Ovary (tissue), 9 donors: ENCODE data around the gene STIM2. TPM values are rescaled to one million over a fixed set of nuclear protein-coding genes. Genes with fewer than 3 reads are reported as not detected.
A peak's percentile ranks its signal among the peaks of the same experiment; 100 is the strongest.

Experiments
- DNase-seq, 5 donors: peaks; one replicate each; pipeline ENCODE4 v3.0.0-alpha.2; 2019 to 2020
- H3K27ac ChIP-seq, 2 donors: fragments of 200-600 bp; one replicate each; pipeline versions ENCODE4 v1.5.1 to v1.8.0; 2019 to 2022
- H3K27me3 ChIP-seq: fragments of 200-600 bp; one replicate; pipeline ENCODE4 v1.8.0; 2022
- H3K36me3 ChIP-seq: fragments of 200-600 bp; sonication (generic); one replicate; pipeline ENCODE4 v1.5.1; 2019
- H3K4me1 ChIP-seq: one replicate; pipeline ENCODE4 v1.8.1; 2013; ENCODE audit warnings: mild to moderate bottlenecking, moderate library complexity; ENCODE audit not compliant: insufficient read depth
- H3K4me3 ChIP-seq: fragments of 200-600 bp; sonication (generic); one replicate; pipeline ENCODE4 v1.5.1; 2017
- H3K9me3 ChIP-seq, 2 donors: fragments of 200-600 bp in 1 of 2; sonication (generic) in 1 of 2; one replicate each; pipeline versions ENCODE4 v1.5.1 to v1.8.1; 2013 to 2019; ENCODE audit warnings: mild to moderate bottlenecking in 1 of 2, moderate library complexity in 1 of 2
- EP300 ChIP-seq: sonication (generic); formaldehyde crosslinking; IDR thresholded peaks from one replicate; pipeline ENCODE4 v1.6.1; 2017; ENCODE audit warnings: antibody characterized with exemption
- POLR2A ChIP-seq: fragments of 450-650 bp; IDR thresholded peaks from one replicate; pipeline ENCODE4 v1.6.1; 2017; ENCODE audit warnings: antibody characterized with exemption, mild to moderate bottlenecking, moderate library complexity
- whole genome bisulfite sequencing, 3 donors: extraction: QIAGEN DNeasy Blood & Tissue Kit in 1 of 3; methylation state at CpG; one replicate each; pipeline versions ENCODE4 v1.1.5 to v1.1.7; 2013 to 2017; 5-methylcytosine and 5-hydroxymethylcytosine counted together
- intact Hi-C, 4 donors: fragments of 100-400 bp; cut with DNase I; formaldehyde crosslinking; loops; one replicate each; pipeline versions ENCODE4 v1.11.0 to v1.15.1; 2022 to 2023
- polyA plus RNA-seq, 2 donors: library from polyadenylated mRNA; stranded (reverse); fragments of 200-250 nt in 1 of 2; fragments of 350-450 nt in 1 of 2; fragmentation: Illumina TruSeq in 1 of 2; extraction: RNeasy Lipid Tissue Mini Kit (QIAGEN cat#74804) in 1 of 2; gene quantifications; one replicate each; pipeline ENCODE4 v1.2.3, GENCODE V29; 2013 to 2014
- total RNA-seq, 7 donors: library from RNA; depleted of rRNA in 2 of 7; stranded (reverse); fragments of >200 nt in 2 of 7; fragmentation: NEBNext Ultra II Directional in 3 of 7; extraction: Animal tissue kit (Norgen Biotek cat#: 25700) in 3 of 7; gene quantifications; one replicate each; pipeline versions ENCODE4 v1.1.0 to v1.2.4, GENCODE V29; 2016 to 2023
- TF ChIP-seq, protein P1 (sequence below), 3 donors: fragments of 450-650 bp in 2 of 3; fragments of 200-600 bp in 1 of 3; IDR thresholded peaks; one replicate each; pipeline versions ENCODE4 v1.5.1 to v1.8.0; 2016 to 2022; ENCODE audit warnings: antibody characterized with exemption in 3 of 3, mild to moderate bottlenecking in 1 of 3
- donor health status: DM: no; HTN: no; CAD: no; lungs with moderate emphysema.
- donor health status: DM: no; HTN: no; CAD: no.
- donor health status: Bipolar disorder and iron deficiency.
- donor health status: DM: yes; HTN: yes; CAD: no.
- donor health status: DM: no; HTN: no; CAD: no.
- donor health status: DM: yes; HTN: yes; CAD: no.

Gene STIM2
- total and polyA plus RNA-seq, 9 donors = 24.0 to 47.9 (median 38.8) TPM

DNA sequence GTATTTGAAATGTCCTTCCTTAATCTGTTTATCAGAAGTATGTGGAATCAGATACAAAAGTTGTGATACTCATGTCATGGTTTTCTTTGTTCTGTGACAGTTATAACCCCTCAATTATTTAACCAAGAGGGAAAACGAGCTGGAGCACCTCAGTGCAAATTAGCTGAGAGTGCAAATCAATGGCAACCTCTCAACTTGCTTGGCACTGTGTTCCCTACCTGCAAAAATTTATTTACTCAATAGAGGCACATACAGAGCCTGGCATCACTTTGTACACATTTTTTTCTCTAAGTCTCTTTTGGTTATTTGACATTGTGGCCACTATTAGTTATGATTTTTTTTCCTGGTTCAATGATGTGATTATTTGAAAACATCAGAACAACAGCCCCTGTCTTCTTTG is 186.2 kb downstream of the STIM2 start:
- Histone ChIP-seq H3K9me3 (no peaks in the 10 kb centered on the region), H3K4me1 (no peaks in the 10 kb centered on the region), H3K36me3 (no peaks in the 10 kb centered on the region), H3K27ac (no peak overlapping the region), H3K4me3 (no peak overlapping the region), H3K27me3 (no peaks in the 10 kb centered on the region)
- DNase-seq = no peak
- no peak for TF ChIP-seq EP300
- TF ChIP-seq, protein P1, sequence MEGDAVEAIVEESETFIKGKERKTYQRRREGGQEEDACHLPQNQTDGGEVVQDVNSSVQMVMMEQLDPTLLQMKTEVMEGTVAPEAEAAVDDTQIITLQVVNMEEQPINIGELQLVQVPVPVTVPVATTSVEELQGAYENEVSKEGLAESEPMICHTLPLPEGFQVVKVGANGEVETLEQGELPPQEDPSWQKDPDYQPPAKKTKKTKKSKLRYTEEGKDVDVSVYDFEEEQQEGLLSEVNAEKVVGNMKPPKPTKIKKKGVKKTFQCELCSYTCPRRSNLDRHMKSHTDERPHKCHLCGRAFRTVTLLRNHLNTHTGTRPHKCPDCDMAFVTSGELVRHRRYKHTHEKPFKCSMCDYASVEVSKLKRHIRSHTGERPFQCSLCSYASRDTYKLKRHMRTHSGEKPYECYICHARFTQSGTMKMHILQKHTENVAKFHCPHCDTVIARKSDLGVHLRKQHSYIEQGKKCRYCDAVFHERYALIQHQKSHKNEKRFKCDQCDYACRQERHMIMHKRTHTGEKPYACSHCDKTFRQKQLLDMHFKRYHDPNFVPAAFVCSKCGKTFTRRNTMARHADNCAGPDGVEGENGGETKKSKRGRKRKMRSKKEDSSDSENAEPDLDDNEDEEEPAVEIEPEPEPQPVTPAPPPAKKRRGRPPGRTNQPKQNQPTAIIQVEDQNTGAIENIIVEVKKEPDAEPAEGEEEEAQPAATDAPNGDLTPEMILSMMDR (IDR thresholded peaks at IDR 0.05) = no peak
- TF ChIP-seq POLR2A = no peak
- WGBS, 3 donors = 28 to 36% (median 34%) methylated on average over 1 of the region's 1 CpG
- intact Hi-C loops = loop anchor here in 1 of 4 donors (10.0 kb wide), 1 partner anchor 438 kb away; no protein-coding TSS in a partner anchor

DNA sequence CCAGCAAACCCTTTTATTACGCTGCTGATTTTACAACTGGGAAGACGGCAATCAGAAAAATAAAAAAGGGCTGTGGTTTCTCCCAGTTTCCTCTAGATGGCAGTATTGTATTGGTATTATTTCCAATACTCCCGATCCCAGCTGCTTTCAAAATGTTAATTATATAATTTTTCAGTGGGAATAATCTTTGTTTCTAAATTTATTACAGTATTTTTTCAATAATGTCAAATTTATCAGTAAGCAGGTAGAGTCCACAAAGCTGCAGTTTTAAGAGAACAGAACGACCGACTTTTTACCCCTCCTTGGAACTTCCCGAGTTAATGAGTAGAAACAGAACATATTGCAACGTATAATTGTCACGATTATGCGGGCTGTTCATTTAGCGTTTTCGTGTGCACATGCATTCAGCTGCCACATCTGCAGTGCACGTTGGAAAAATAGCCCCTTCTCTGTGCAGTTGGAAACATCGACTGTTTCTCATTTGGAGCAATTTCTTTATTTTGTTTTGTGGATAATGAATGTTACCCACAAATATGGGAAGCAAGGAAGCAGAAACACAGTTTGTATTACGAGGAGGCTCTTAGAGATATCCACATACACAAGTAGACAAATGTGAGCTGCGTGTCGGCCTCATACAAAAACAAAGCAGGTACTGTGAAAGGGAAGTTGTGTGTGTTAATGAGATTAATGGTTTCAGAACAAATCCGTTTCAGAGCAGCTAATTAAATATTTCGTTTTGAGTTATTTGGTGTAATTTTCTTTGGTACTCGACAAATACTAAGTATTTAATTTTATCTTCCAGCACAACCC is 188.0 kb downstream of the STIM2 start:
- no peak for TF ChIP-seq EP300
- TF ChIP-seq, protein P1 (IDR thresholded peaks at IDR 0.05) = peak; percentile 48 to 67 (median 57)
- TF ChIP-seq POLR2A = no peak
- no peaks in the 10 kb centered on the region for H3K4me1 ChIP-seq
- H3K9me3 ChIP-seq = no peaks in the 10 kb centered on the region
- H3K27me3 ChIP-seq = no peaks in the 10 kb centered on the region
- intact Hi-C loops = loop anchor here in 1 of 4 donors (10.0 kb wide), 1 partner anchor 436 kb away; no protein-coding TSS in a partner anchor
- no peak for DNase-seq
- WGBS, 3 donors = 3 to 7% (median 3%) methylated on average over 19 of the region's 19 CpGs
- H3K27ac ChIP-seq = no peak overlapping the region
- no peak overlapping the region for H3K4me3 ChIP-seq
- H3K36me3 ChIP-seq = no peaks in the 10 kb centered on the region

DNA sequence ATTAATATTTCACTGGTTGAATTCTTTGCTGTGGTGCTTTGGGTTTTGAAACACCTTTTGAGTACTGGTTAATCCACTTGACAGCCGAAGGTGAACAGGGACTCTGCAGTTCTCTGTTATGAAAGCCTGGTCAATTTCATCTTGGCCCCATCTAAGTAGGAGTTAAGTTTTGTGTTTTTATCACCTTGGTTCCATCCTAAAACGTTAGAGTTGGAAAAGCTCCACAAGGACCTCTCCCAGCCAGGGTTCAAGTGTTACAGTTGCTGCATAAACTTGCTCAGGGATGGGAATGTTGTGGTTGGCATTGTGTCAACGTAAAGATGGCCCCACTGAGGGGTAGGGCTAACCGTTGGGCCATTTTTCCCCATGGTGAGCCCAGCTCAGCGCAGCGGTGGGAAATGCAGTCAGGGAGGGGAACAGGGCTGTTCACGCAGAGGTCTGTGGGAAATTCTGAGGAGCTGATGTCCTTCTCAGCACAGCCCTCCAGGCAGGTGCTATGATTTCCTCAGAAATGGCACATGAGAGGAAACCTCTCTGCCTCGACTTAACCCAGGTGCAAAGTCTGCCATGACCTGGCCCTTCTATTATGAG is 188.7 kb downstream of the STIM2 start:
- intact Hi-C loops = loop anchor here in 1 of 4 donors (10.0 kb wide), 1 partner anchor 435 kb away; no protein-coding TSS in a partner anchor
- WGBS, 3 donors = 60 to 66% (median 63%) methylated on average over 8 of the region's 8 CpGs
- Histone ChIP-seq H3K9me3 (no peaks in the 10 kb centered on the region), H3K4me3 (no peak overlapping the region), H3K36me3 (no peaks in the 10 kb centered on the region), H3K27ac (no peak overlapping the region), H3K4me1 (no peaks in the 10 kb centered on the region), H3K27me3 (no peaks in the 10 kb centered on the region)
- no peak for DNase-seq
- TF ChIP-seq POLR2A (no peak), EP300 (no peak)
- TF ChIP-seq, protein P1 (IDR thresholded peaks at IDR 0.05) = no peak

DNA sequence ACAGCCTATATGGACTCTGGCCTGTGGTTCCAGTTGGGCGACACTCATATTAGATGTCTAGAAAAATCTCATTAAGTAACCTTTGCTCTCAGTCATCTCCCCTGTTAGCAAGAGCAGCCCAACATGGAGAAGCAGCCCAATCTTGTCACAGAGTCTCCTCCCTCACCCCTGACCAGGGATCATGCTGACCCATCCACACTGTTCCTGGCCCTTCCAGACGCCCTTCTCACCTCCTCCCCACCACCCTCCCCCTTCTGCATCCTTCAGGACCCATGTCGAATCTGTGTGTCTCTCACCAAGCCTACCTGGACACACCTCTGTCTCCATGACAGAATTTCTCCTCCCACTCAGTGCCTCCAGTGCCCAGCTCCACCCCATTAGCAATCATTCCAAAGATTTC is 190.1 kb downstream of the STIM2 start:
- Histone ChIP-seq H3K27me3 (no peaks in the 10 kb centered on the region), H3K36me3 (no peaks in the 10 kb centered on the region), H3K4me1 (no peaks in the 10 kb centered on the region), H3K9me3 (no peaks in the 10 kb centered on the region), H3K27ac (no peak overlapping the region), H3K4me3 (no peak overlapping the region)
- 87 to 93% (median 92%) methylated on average over 3 of the region's 3 CpGs for WGBS, 3 donors
- DNase-seq = no peak
- no peak for TF ChIP-seq EP300
- TF ChIP-seq, protein P1 (IDR thresholded peaks at IDR 0.05) = no peak
- TF ChIP-seq POLR2A = no peak
- intact Hi-C loops = no loop called here
